ENCODE data around the gene SSH3.

SSH3 gene

GRCh38 chr11:67309661-67310061, 6.3 kb downstream of the SSH3 start (continued):
- TF ChIP-seq, protein P1, sequence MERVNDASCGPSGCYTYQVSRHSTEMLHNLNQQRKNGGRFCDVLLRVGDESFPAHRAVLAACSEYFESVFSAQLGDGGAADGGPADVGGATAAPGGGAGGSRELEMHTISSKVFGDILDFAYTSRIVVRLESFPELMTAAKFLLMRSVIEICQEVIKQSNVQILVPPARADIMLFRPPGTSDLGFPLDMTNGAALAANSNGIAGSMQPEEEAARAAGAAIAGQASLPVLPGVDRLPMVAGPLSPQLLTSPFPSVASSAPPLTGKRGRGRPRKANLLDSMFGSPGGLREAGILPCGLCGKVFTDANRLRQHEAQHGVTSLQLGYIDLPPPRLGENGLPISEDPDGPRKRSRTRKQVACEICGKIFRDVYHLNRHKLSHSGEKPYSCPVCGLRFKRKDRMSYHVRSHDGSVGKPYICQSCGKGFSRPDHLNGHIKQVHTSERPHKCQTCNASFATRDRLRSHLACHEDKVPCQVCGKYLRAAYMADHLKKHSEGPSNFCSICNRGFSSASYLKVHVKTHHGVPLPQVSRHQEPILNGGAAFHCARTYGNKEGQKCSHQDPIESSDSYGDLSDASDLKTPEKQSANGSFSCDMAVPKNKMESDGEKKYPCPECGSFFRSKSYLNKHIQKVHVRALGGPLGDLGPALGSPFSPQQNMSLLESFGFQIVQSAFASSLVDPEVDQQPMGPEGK (CRISPR knock-in tag; IDR thresholded peaks at IDR 0.05; ENCODE audit: borderline replicate concordance), result no peak
- TF ChIP-seq RARB (CRISPR knock-in tag; IDR thresholded peaks at IDR 0.05), result no peak
- no peak for TF ChIP-seq TOX (CRISPR knock-in tag; IDR thresholded peaks at IDR 0.05; ENCODE audit: borderline replicate concordance)

- no peak for ATAC-seq
- TF ChIP-seq CSDC2 (CRISPR knock-in tag; IDR thresholded peaks at IDR 0.05) (no peak), ZFP3 (CRISPR knock-in tag; IDR thresholded peaks at IDR 0.05) (no peak), SNAI2 (CRISPR knock-in tag; IDR thresholded peaks at IDR 0.05) (no peak)
Measured at GRCh38 chr11:67310246-67311050, 7.1 kb downstream of the SSH3 start.

- no peak for TF ChIP-seq TSHZ2 (CRISPR knock-in tag; IDR thresholded peaks at IDR 0.05)
- TF ChIP-seq ISL1 (CRISPR knock-in tag; IDR thresholded peaks at IDR 0.05), result no peak
- no peak for TF ChIP-seq SNAI2 (CRISPR knock-in tag; IDR thresholded peaks at IDR 0.05)
- TF ChIP-seq TCF4 (CRISPR knock-in tag; IDR thresholded peaks at IDR 0.05; ENCODE audit: borderline replicate concordance), result no peak
- TF ChIP-seq CSDC2 (CRISPR knock-in tag; IDR thresholded peaks at IDR 0.05), result no peak
- no peak for TF ChIP-seq PPARA (CRISPR knock-in tag; IDR thresholded peaks at IDR 0.05; ENCODE audit: borderline replicate concordance)
- TF ChIP-seq ZFP3 (CRISPR knock-in tag; IDR thresholded peaks at IDR 0.05), result no peak
- TF ChIP-seq, protein P1 (CRISPR knock-in tag; IDR thresholded peaks at IDR 0.05; ENCODE audit: borderline replicate concordance), result no peak
- no peak for TF ChIP-seq RARB (CRISPR knock-in tag; IDR thresholded peaks at IDR 0.05)
- ATAC-seq, result no peak
Measured at GRCh38 chr11:67311051-67311555, 7.8 kb downstream of the SSH3 start.

- peak; percentile 12; the same call in 1 of the 3 replicates for ATAC-seq
- no peak for TF ChIP-seq ARNTL (CRISPR knock-in tag; IDR thresholded peaks at IDR 0.05; ENCODE audit: borderline replicate concordance, low read depth)
- no peak for TF ChIP-seq BACH2 (CRISPR knock-in tag; IDR thresholded peaks at IDR 0.05; ENCODE audit: borderline replicate concordance)
- TF ChIP-seq OSR1 (CRISPR knock-in tag; IDR thresholded peaks at IDR 0.05), result no peak
- TF ChIP-seq, protein P2, sequence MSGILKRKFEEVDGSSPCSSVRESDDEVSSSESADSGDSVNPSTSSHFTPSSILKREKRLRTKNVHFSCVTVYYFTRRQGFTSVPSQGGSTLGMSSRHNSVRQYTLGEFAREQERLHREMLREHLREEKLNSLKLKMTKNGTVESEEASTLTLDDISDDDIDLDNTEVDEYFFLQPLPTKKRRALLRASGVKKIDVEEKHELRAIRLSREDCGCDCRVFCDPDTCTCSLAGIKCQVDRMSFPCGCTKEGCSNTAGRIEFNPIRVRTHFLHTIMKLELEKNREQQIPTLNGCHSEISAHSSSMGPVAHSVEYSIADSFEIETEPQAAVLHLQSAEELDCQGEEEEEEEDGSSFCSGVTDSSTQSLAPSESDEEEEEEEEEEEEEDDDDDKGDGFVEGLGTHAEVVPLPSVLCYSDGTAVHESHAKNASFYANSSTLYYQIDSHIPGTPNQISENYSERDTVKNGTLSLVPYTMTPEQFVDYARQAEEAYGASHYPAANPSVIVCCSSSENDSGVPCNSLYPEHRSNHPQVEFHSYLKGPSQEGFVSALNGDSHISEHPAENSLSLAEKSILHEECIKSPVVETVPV (CRISPR knock-in tag; IDR thresholded peaks at IDR 0.05), result no peak
- no peak for TF ChIP-seq TSHZ2 (CRISPR knock-in tag; IDR thresholded peaks at IDR 0.05)
- TF ChIP-seq TOX (CRISPR knock-in tag; IDR thresholded peaks at IDR 0.05; ENCODE audit: borderline replicate concordance), result no peak
- TF ChIP-seq ZNF8 (CRISPR knock-in tag; IDR thresholded peaks at IDR 0.05), result no peak
- no peak for TF ChIP-seq ZNF565 (CRISPR knock-in tag; conservative IDR thresholded peaks at IDR 0.05; ENCODE audit: low read depth)
- TF ChIP-seq TCF4 (CRISPR knock-in tag; IDR thresholded peaks at IDR 0.05; ENCODE audit: borderline replicate concordance), result no peak
- TF ChIP-seq ESRRG (CRISPR knock-in tag; IDR thresholded peaks at IDR 0.05), result no peak
Measured at GRCh38 chr11:67311556-67312082, 8.3 kb downstream of the SSH3 start.
